ENCODE data around the gene SLC25A47.

The SLC25A47 gene

DNA sequence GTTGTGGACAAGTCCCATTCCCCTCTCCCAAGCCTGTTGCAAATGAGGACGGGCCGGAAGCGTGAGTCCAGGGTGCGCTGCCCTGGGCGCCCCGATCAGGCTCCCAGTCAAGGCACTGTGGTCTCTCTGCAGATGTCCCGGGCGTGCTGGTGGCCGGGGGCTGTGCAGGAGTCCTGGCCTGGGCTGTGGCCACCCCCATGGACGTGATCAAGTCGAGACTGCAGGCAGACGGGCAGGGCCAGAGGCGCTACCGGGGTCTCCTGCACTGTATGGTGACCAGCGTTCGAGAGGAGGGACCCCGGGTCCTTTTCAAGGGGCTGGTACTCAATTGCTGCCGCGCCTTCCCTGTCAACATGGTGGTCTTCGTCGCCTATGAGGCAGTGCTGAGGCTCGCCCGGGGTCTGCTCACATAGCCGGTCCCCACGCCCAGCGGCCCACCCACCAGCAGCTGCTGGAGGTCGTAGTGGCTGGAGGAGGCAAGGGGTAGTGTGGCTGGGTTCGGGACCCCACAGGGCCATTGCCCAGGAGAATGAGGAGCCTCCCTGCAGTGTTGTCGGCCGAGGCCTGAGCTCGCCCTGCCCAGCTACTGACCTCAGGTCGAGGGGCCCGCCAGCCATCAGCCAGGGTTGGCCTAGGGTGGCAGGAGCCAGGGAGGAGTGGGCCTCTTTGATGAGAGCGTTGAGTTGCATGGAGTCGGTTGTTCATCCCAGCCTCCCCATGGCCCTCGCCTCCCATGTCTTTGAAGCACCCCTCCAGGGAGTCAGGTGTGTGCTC is 6.3 kb downstream of the SLC25A47 start:
- TF ChIP-seq, protein P1, sequence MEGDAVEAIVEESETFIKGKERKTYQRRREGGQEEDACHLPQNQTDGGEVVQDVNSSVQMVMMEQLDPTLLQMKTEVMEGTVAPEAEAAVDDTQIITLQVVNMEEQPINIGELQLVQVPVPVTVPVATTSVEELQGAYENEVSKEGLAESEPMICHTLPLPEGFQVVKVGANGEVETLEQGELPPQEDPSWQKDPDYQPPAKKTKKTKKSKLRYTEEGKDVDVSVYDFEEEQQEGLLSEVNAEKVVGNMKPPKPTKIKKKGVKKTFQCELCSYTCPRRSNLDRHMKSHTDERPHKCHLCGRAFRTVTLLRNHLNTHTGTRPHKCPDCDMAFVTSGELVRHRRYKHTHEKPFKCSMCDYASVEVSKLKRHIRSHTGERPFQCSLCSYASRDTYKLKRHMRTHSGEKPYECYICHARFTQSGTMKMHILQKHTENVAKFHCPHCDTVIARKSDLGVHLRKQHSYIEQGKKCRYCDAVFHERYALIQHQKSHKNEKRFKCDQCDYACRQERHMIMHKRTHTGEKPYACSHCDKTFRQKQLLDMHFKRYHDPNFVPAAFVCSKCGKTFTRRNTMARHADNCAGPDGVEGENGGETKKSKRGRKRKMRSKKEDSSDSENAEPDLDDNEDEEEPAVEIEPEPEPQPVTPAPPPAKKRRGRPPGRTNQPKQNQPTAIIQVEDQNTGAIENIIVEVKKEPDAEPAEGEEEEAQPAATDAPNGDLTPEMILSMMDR (IDR thresholded peaks at IDR 0.05; ENCODE audit: low read length): no peak
- no peak for TF ChIP-seq EZH2 (IDR thresholded peaks at IDR 0.05; ENCODE audit: borderline replicate concordance, low read length)
- Histone ChIP-seq H2AFZ (ENCODE audit: low read length) (no peak overlapping the region), H3K9me2 (ENCODE audit: low read depth, low read length) (no peaks in the 10 kb centered on the region)

DNA sequence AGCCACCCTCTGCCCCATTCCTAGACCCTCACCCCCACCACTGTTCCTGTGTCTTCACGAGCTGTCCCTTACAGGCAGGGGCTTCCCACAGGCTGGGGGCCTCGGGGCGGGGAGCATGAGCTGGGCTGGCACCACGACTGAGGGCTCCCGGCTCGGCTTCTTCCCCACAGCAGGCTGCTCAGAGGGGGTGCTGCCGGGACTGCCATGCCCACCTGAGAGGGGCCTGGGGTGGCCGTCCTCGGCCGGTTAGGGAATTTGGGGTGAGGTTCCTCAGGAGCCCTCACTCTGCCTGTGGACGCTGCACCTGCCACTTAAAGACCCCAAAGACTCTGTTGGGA is 6.8 kb downstream of the SLC25A47 start:
- Histone ChIP-seq H4K20me1 (ENCODE audit: insufficient read depth, low read length) (no peaks in the 10 kb centered on the region), H3K27ac (ENCODE audit: low read depth, low read length, poor library complexity, severe bottlenecking) (no peak overlapping the region), H3K27me3 (ENCODE audit: insufficient read depth, low read length) (peaks cover 12% of the 10 kb centered on the region), H3F3A (ENCODE audit: insufficient read depth, low read length) (no peaks in the 10 kb centered on the region), H3K9me2 (ENCODE audit: low read depth, low read length) (no peaks in the 10 kb centered on the region), H3K79me2 (ENCODE audit: insufficient read depth, low read length) (no peaks in the 10 kb centered on the region), H3K9ac (ENCODE audit: low read length) (no peak overlapping the region), H2AFZ (ENCODE audit: low read length) (no peak overlapping the region), H3K36me3 (ENCODE audit: insufficient read depth, low read length) (no peaks in the 10 kb centered on the region; the same call in 1 of the 2 replicates), H3K4me3 (ENCODE audit: low read depth, low read length, poor library complexity, severe bottlenecking) (no peak overlapping the region), H3K4me1 (ENCODE audit: insufficient read depth, low read length, severe bottlenecking) (no peaks in the 10 kb centered on the region), H3K4me2 (ENCODE audit: low read length) (no peak overlapping the region), H3K9me3 (ENCODE audit: low read length) (no peaks in the 10 kb centered on the region)
- no peak for TF ChIP-seq EZH2 (IDR thresholded peaks at IDR 0.05; ENCODE audit: borderline replicate concordance, low read length)
- TF ChIP-seq, protein P1 (IDR thresholded peaks at IDR 0.05; ENCODE audit: low read length): no peak

More for the DNA sequence above, 6.3 kb downstream of the SLC25A47 start:
- Histone ChIP-seq H3K27ac (ENCODE audit: low read depth, low read length, poor library complexity, severe bottlenecking) (no peak overlapping the region), H3K9me3 (ENCODE audit: low read length) (no peaks in the 10 kb centered on the region), H3K27me3 (ENCODE audit: insufficient read depth, low read length) (peaks cover 12% of the 10 kb centered on the region), H3K79me2 (ENCODE audit: insufficient read depth, low read length) (no peaks in the 10 kb centered on the region), H3F3A (ENCODE audit: insufficient read depth, low read length) (no peaks in the 10 kb centered on the region), H4K20me1 (ENCODE audit: insufficient read depth, low read length) (no peaks in the 10 kb centered on the region), H3K36me3 (ENCODE audit: insufficient read depth, low read length) (no peaks in the 10 kb centered on the region; the same call in 1 of the 2 replicates), H3K9ac (ENCODE audit: low read length) (no peak overlapping the region), H3K4me1 (ENCODE audit: insufficient read depth, low read length, severe bottlenecking) (no peaks in the 10 kb centered on the region), H3K4me3 (ENCODE audit: low read depth, low read length, poor library complexity, severe bottlenecking) (no peak overlapping the region), H3K4me2 (ENCODE audit: low read length) (no peak overlapping the region)

DNA sequence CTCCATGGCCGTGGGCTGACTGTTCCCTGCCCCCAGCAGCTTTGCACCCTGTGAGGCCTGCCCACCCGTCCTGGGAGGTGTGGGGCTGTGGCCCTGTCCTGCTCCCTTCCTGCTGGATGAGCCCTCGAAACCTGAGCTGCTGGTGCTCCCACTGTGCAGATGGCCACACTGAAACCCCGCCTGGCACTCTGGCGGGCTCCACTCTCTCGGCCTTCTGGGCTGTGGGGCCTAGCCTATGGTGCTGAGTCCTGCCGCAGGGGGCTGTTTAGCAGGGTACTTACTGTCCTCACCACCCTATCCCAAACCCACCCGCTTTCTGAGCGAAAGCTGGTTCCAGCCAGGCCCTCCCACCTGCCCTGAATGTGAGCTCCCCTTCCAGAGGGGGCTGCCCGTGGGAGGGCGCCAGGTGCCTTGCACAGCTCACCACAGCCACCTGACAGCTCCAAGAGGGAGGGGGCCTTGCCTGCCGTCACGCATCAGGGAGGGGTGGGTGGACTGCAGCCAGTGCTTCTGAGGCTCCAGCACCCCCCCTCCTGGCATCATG is 7.3 kb downstream of the SLC25A47 start:
- Histone ChIP-seq H3K4me3 (ENCODE audit: low read depth, low read length, poor library complexity, severe bottlenecking) (no peak overlapping the region), H3K9me2 (ENCODE audit: low read depth, low read length) (no peaks in the 10 kb centered on the region), H3F3A (ENCODE audit: insufficient read depth, low read length) (no peaks in the 10 kb centered on the region), H3K9me3 (ENCODE audit: low read length) (no peaks in the 10 kb centered on the region), H3K79me2 (ENCODE audit: insufficient read depth, low read length) (no peaks in the 10 kb centered on the region), H4K20me1 (ENCODE audit: insufficient read depth, low read length) (no peaks in the 10 kb centered on the region), H3K4me1 (ENCODE audit: insufficient read depth, low read length, severe bottlenecking) (no peaks in the 10 kb centered on the region), H3K27ac (ENCODE audit: low read depth, low read length, poor library complexity, severe bottlenecking) (no peak overlapping the region), H3K36me3 (ENCODE audit: insufficient read depth, low read length) (no peaks in the 10 kb centered on the region; the same call in 1 of the 2 replicates), H2AFZ (ENCODE audit: low read length) (no peak overlapping the region), H3K9ac (ENCODE audit: low read length) (no peak overlapping the region), H3K27me3 (ENCODE audit: insufficient read depth, low read length) (peaks cover 12% of the 10 kb centered on the region), H3K4me2 (ENCODE audit: low read length) (no peak overlapping the region)
- TF ChIP-seq, protein P1 (IDR thresholded peaks at IDR 0.05; ENCODE audit: low read length): no peak
- no peak for TF ChIP-seq EZH2 (IDR thresholded peaks at IDR 0.05; ENCODE audit: borderline replicate concordance, low read length)
